ENCODE data around the gene WDR86.
A peak's percentile ranks its signal among the peaks of the same experiment; 100 is the strongest.

WDR86 gene

GRCh38 chr7:151363182-151363581, 46.7 kb downstream of the WDR86 start:
- peaks cover 8% of the 10 kb centered on the region for H3K4me1 Mint-ChIP-seq (ENCODE audit: low read depth)
- H3K4me3 Mint-ChIP-seq, result no peak overlapping the region
- H3K36me3 Mint-ChIP-seq, result peaks cover 21% of the 10 kb centered on the region
- H3K27ac Mint-ChIP-seq, result no peak overlapping the region
- no peaks in the 10 kb centered on the region for H3K27me3 Mint-ChIP-seq
- H3K9me3 Mint-ChIP-seq (ENCODE audit: low read depth), result no peaks in the 10 kb centered on the region

GRCh38 chr7:151361193-151361959, 48.5 kb downstream of the WDR86 start:
- peaks cover 23% of the 10 kb centered on the region for H3K36me3 Mint-ChIP-seq
- H3K27ac Mint-ChIP-seq, result no peak overlapping the region
- peaks cover 5% of the 10 kb centered on the region for H3K4me1 Mint-ChIP-seq (ENCODE audit: low read depth)
- no peak overlapping the region for H3K4me3 Mint-ChIP-seq
- H3K27me3 Mint-ChIP-seq, result no peaks in the 10 kb centered on the region
- no peaks in the 10 kb centered on the region for H3K9me3 Mint-ChIP-seq (ENCODE audit: low read depth)

GRCh38 chr7:151352512-151352911, 57.3 kb downstream of the WDR86 start:
- no peak overlapping the region for H3K4me3 Mint-ChIP-seq
- no peaks in the 10 kb centered on the region for H3K9me3 Mint-ChIP-seq (ENCODE audit: low read depth)
- H3K36me3 Mint-ChIP-seq, result peaks cover 15% of the 10 kb centered on the region
- no peaks in the 10 kb centered on the region for H3K27me3 Mint-ChIP-seq
- peak overlapping the region; percentile 97 for H3K27ac Mint-ChIP-seq
- peaks cover 44% of the 10 kb centered on the region for H3K4me1 Mint-ChIP-seq (ENCODE audit: low read depth)

- Mint-ChIP-seq H3K27me3 (no peaks in the 10 kb centered on the region), H3K27ac (peak overlapping the region; percentile 97), H3K4me1 (ENCODE audit: low read depth) (peaks cover 46% of the 10 kb centered on the region)
Measured at GRCh38 chr7:151351967-151352366, 57.9 kb downstream of the WDR86 start.

GRCh38 chr7:151351027-151351426, 58.8 kb downstream of the WDR86 start:
- no peaks in the 10 kb centered on the region for H3K27me3 Mint-ChIP-seq
- H3K36me3 Mint-ChIP-seq, result peaks cover 10% of the 10 kb centered on the region
- H3K4me3 Mint-ChIP-seq, result peak overlapping the region; percentile 81
- no peaks in the 10 kb centered on the region for H3K9me3 Mint-ChIP-seq (ENCODE audit: low read depth)
- peaks cover 52% of the 10 kb centered on the region for H3K4me1 Mint-ChIP-seq (ENCODE audit: low read depth)
- H3K27ac Mint-ChIP-seq, result peak overlapping the region; percentile 97

More at GRCh38 chr7:151351967-151352366, 57.9 kb downstream of the WDR86 start:
- Mint-ChIP-seq H3K4me3 (peak overlapping the region; percentile 81), H3K9me3 (ENCODE audit: low read depth) (no peaks in the 10 kb centered on the region), H3K36me3 (peaks cover 15% of the 10 kb centered on the region)

GRCh38 chr7:151349507-151349853, 60.4 kb downstream of the WDR86 start:
- Mint-ChIP-seq H3K36me3 (peaks cover 11% of the 10 kb centered on the region), H3K9me3 (ENCODE audit: low read depth) (no peaks in the 10 kb centered on the region), H3K4me3 (peak overlapping the region; percentile 83), H3K27ac (peak overlapping the region; percentile 97), H3K27me3 (no peaks in the 10 kb centered on the region), H3K4me1 (ENCODE audit: low read depth) (peaks cover 57% of the 10 kb centered on the region)

- peak overlapping the region; percentile 97 for H3K27ac Mint-ChIP-seq
- H3K36me3 Mint-ChIP-seq, result peaks cover 11% of the 10 kb centered on the region
- peak overlapping the region; percentile 83 for H3K4me3 Mint-ChIP-seq
- peaks cover 57% of the 10 kb centered on the region for H3K4me1 Mint-ChIP-seq (ENCODE audit: low read depth)
- no peaks in the 10 kb centered on the region for H3K9me3 Mint-ChIP-seq (ENCODE audit: low read depth)
- no peaks in the 10 kb centered on the region for H3K27me3 Mint-ChIP-seq
Measured at GRCh38 chr7:151348970-151349369, 60.9 kb downstream of the WDR86 start.

- H3K4me1 Mint-ChIP-seq (ENCODE audit: low read depth), result peaks cover 61% of the 10 kb centered on the region
- peaks cover 8% of the 10 kb centered on the region for H3K36me3 Mint-ChIP-seq
- no peak overlapping the region for H3K4me3 Mint-ChIP-seq
- H3K27me3 Mint-ChIP-seq, result no peaks in the 10 kb centered on the region
- H3K9me3 Mint-ChIP-seq (ENCODE audit: low read depth), result no peaks in the 10 kb centered on the region
- H3K27ac Mint-ChIP-seq, result peak overlapping the region; percentile 83
Measured at GRCh38 chr7:151347200-151347599, 62.6 kb downstream of the WDR86 start.

GRCh38 chr7:151346470-151346769, 63.4 kb downstream of the WDR86 start:
- Mint-ChIP-seq H3K27me3 (no peaks in the 10 kb centered on the region), H3K36me3 (peaks cover 6% of the 10 kb centered on the region), H3K9me3 (ENCODE audit: low read depth) (no peaks in the 10 kb centered on the region), H3K4me1 (ENCODE audit: low read depth) (peaks cover 53% of the 10 kb centered on the region), H3K4me3 (no peak overlapping the region), H3K27ac (peak overlapping the region; percentile 77)

GRCh38 chr7:151345576-151346469, 64.0 kb downstream of the WDR86 start:
- Mint-ChIP-seq H3K36me3 (peaks cover 6% of the 10 kb centered on the region), H3K27ac (peak overlapping the region; percentile 77), H3K9me3 (ENCODE audit: low read depth) (no peaks in the 10 kb centered on the region), H3K4me1 (ENCODE audit: low read depth) (peaks cover 50% of the 10 kb centered on the region), H3K27me3 (no peaks in the 10 kb centered on the region), H3K4me3 (no peak overlapping the region)

- peak overlapping the region; percentile 83 for H3K27ac Mint-ChIP-seq
- peaks cover 8% of the 10 kb centered on the region for H3K9me3 Mint-ChIP-seq (ENCODE audit: low read depth)
- H3K27me3 Mint-ChIP-seq, result no peaks in the 10 kb centered on the region
- H3K4me3 Mint-ChIP-seq, result peak overlapping the region; percentile 92
- peaks cover 6% of the 10 kb centered on the region for H3K36me3 Mint-ChIP-seq
- peaks cover 52% of the 10 kb centered on the region for H3K4me1 Mint-ChIP-seq (ENCODE audit: low read depth)
Measured at GRCh38 chr7:151343516-151343915, 66.3 kb downstream of the WDR86 start.

- Mint-ChIP-seq H3K36me3 (peaks cover 4% of the 10 kb centered on the region), H3K27ac (peak overlapping the region; percentile 93), H3K4me1 (ENCODE audit: low read depth) (peaks cover 49% of the 10 kb centered on the region), H3K4me3 (peak overlapping the region; percentile 92), H3K9me3 (ENCODE audit: low read depth) (peaks cover 8% of the 10 kb centered on the region), H3K27me3 (no peaks in the 10 kb centered on the region)
Measured at GRCh38 chr7:151342811-151343210, 67.0 kb downstream of the WDR86 start.

- Mint-ChIP-seq H3K4me3 (peak overlapping the region; percentile 92), H3K9me3 (ENCODE audit: low read depth) (peaks cover 8% of the 10 kb centered on the region)
Measured at GRCh38 chr7:151342102-151342646, 67.7 kb downstream of the WDR86 start.

GRCh38 chr7:151341357-151342101, 68.3 kb downstream of the WDR86 start, which contains the start of gene NUB1:
Gene NUB1 (plus strand): TSS chr7:151341812. CDS start chr7:151345350, 3,538 bp downstream.
- H3K27ac Mint-ChIP-seq, result peak within 1 kb of the TSS; percentile 93
- H3K9me3 Mint-ChIP-seq (ENCODE audit: low read depth), result peaks cover 8% of the 10 kb centered on the region
- peaks cover 46% of the 10 kb centered on the region for H3K4me1 Mint-ChIP-seq (ENCODE audit: low read depth)
- H3K27me3 Mint-ChIP-seq, result no peaks in the 10 kb centered on the region
- H3K4me3 Mint-ChIP-seq, result peak within 1 kb of the TSS; percentile 92
- H3K36me3 Mint-ChIP-seq, result peaks cover 2% of the 10 kb centered on the region

More at GRCh38 chr7:151342102-151342646, 67.7 kb downstream of the WDR86 start:
- peaks cover 49% of the 10 kb centered on the region for H3K4me1 Mint-ChIP-seq (ENCODE audit: low read depth)
- H3K36me3 Mint-ChIP-seq, result peaks cover 2% of the 10 kb centered on the region
- peak overlapping the region; percentile 93 for H3K27ac Mint-ChIP-seq
- no peaks in the 10 kb centered on the region for H3K27me3 Mint-ChIP-seq

All from activated naive CD8-positive, alpha-beta T cell (primary cell).